IPS-20b (cell line): ENCODE results near the gene C9orf50.
A peak's percentile ranks its signal among the peaks of the same experiment; 100 is the strongest.

Experiments used
- H3K27ac ChIP-seq: one replicate; pipeline ENCODE4 v1.5.1; 2013; ENCODE audit warnings: low read length
- H3K27me3 ChIP-seq: 2 replicates; pipeline ENCODE4 v1.6.1; 2013; ENCODE audit warnings: mild to moderate bottlenecking, low read length, inconsistent platforms; ENCODE audit not compliant: insufficient read depth
- H3K36me3 ChIP-seq: 2 replicates; pipeline ENCODE4 v1.6.1; 2013; ENCODE audit warnings: low read depth, mild to moderate bottlenecking, inconsistent platforms, low read length, moderate library complexity; ENCODE audit not compliant: insufficient read depth
- H3K4me1 ChIP-seq: 2 replicates; pipeline ENCODE4 v1.6.1; 2013; ENCODE audit warnings: mild to moderate bottlenecking, control low read depth, inconsistent platforms, low read length, moderate library complexity; ENCODE audit not compliant: insufficient read depth
- H3K4me3 ChIP-seq: 2 replicates; pipeline ENCODE4 v1.5.1; 2013; ENCODE audit warnings: mild to moderate bottlenecking, low read length, inconsistent platforms
- H3K9ac ChIP-seq: 2 replicates; pipeline ENCODE4 v1.6.1; 2013; ENCODE audit warnings: low read depth, mild to moderate bottlenecking, inconsistent platforms, low read length, moderate library complexity
- H3K9me3 ChIP-seq: 2 replicates; pipeline ENCODE4 v1.6.1; 2013; ENCODE audit warnings: mild to moderate bottlenecking, low read depth, low read length, inconsistent platforms; ENCODE audit not compliant: insufficient read depth

Gene C9orf50

DNA sequence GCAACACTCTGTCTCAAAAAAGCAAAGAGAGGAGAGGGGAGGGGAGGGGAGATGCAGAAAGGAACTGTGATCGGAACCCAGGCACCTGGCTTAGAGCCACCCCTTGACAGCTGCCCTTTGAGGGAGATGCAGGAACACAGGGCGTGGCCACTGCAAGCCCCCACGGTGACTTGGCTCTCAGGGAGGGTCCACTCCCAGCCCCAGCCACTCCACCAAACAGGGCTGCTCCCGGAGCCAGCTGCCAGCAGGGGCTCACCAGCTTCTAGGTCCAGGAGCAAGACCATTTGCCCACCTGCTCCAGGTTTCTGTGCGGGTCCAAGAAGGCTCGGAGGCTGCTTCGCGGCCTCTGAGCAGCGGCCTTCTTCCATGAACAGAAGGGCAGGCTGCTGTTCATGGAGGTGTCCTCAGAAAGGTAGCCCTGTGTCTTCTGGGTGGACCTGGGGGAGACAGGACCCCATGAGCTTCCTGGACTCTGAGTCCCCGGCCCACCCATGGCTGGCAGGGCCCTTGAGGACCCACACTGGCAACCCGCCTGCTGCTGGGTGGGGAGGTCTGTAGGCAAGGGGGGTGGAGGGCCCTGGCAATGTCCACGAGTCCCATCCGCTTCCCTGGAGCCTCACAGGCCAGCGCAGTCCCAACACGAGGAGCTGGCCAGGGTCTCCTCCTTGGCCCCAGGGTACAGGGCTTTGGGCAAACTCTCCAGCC lies 7.9 kb downstream of the C9orf50 start:
- H3K9ac ChIP-seq: no peak overlapping the region
- H3K27ac ChIP-seq: no peak overlapping the region
- H3K4me3 ChIP-seq: no peak overlapping the region

DNA sequence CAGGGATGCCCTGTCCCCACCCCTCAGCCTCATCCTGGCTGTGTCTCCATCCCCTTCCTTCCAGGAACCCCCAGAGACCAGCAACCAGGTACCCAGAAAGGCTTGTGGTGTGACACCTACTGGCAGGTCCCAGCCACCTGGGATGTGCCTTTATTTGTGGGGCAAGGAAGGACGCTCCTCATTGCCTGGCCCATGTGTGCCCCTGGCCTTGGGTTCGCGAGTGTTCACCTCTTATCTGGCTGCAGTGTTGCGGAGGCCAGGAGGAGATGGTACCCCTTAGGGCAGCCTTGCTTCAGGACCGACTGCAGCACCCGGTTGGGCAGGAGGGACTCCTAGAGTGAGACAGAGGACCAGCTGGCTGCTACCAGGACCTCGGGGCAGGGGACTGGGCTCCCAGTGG lies 8.8 kb downstream of the C9orf50 start:
- H3K27ac ChIP-seq: no peak overlapping the region
- no peak overlapping the region for H3K9ac ChIP-seq
- H3K4me3 ChIP-seq: no peak overlapping the region
- H3K27me3 ChIP-seq: peaks cover 11% of the 10 kb centered on the region; the same call in 1 of the 2 replicates
- no peaks in the 10 kb centered on the region for H3K36me3 ChIP-seq
- H3K9me3 ChIP-seq: no peaks in the 10 kb centered on the region
- peaks cover 3% of the 10 kb centered on the region; the same call in 1 of the 2 replicates for H3K4me1 ChIP-seq

More for the DNA sequence above, 7.9 kb downstream of the C9orf50 start:
- Histone ChIP-seq H3K36me3 (no peaks in the 10 kb centered on the region), H3K4me1 (peaks cover 3% of the 10 kb centered on the region; the same call in 1 of the 2 replicates), H3K9me3 (no peaks in the 10 kb centered on the region), H3K27me3 (peaks cover 14% of the 10 kb centered on the region; the same call in 1 of the 2 replicates)

DNA sequence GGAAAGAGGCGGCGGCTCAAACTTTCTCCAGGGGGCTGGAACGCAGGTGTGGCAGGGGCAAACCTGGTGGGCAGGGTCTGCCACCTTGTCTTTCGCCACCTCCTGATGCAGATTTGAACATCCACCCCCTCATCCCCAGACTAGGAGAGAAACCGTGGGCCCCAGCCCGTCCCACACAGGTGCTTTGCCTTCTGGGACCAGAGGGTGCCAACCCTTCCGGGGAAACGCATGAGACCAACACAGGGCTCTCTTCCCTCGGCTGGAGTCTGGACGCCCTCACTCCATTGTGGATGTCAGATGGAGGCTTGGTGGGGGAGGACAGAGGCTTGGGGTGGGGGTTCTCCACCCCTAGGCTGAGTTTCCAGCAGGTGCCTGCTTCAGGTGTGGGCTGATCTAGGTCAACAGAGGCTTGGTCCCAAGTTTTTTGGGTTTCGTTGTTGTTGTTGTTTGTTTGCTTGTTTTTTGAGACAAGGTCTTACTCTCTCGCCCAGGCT lies 9.5 kb downstream of the C9orf50 start:
- H3K36me3 ChIP-seq: no peaks in the 10 kb centered on the region
- peaks cover 11% of the 10 kb centered on the region; the same call in 1 of the 2 replicates for H3K27me3 ChIP-seq
- peaks cover 3% of the 10 kb centered on the region; the same call in 1 of the 2 replicates for H3K4me1 ChIP-seq
- H3K27ac ChIP-seq: no peak overlapping the region
- peak overlapping the region; percentile 67; the same call in 1 of the 2 replicates for H3K4me3 ChIP-seq
- no peak overlapping the region; the same call in 1 of the 2 replicates for H3K9ac ChIP-seq
- H3K9me3 ChIP-seq: no peaks in the 10 kb centered on the region

DNA sequence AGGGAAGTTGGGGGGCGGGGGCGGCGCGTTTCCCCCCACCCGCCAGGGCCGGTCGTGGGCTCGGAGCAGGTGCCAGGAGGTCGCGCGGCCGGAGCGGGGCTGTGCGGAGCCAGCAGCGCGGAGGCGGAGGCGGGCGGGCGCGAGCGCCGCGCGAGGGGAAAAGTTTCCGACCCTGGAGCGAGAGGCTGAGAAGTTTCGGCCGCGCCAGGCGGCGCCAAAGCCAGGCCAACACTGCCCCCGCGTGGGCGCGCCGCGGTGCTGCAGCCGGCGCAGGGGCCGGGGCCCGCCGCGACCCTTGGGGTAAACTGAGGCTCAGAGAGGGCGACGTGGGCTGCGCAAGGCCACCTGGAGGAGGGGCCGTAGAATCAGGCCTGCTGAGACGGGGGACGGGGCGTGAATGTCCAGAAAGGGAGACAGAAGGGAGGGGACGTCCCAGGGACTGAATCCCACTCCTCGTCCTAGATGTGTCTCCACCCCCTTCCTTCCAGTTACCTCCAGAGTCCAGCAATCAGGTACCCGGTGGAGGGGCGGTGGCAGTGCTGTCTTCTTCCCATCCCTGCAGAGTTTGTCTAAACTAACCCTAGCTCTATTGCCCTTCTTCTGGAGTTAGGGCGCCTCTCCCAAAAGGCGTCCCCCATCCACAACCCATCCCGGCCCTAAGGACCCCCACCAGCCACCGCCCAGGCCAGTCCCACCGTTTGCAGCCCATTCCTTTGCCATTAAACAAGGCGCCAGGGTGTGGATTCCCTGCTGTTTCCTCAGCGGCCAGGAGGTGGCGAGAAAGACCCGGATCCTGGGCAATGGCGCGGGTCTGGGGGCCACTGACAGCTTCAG lies 10.2 kb downstream of the C9orf50 start:
- Histone ChIP-seq H3K9me3 (no peaks in the 10 kb centered on the region), H3K9ac (no peak overlapping the region; the same call in 1 of the 2 replicates), H3K4me3 (peak overlapping the region; percentile 67; the same call in 1 of the 2 replicates), H3K27me3 (peaks cover 11% of the 10 kb centered on the region; the same call in 1 of the 2 replicates), H3K4me1 (peaks cover 3% of the 10 kb centered on the region; the same call in 1 of the 2 replicates), H3K27ac (no peak overlapping the region), H3K36me3 (no peaks in the 10 kb centered on the region)

DNA sequence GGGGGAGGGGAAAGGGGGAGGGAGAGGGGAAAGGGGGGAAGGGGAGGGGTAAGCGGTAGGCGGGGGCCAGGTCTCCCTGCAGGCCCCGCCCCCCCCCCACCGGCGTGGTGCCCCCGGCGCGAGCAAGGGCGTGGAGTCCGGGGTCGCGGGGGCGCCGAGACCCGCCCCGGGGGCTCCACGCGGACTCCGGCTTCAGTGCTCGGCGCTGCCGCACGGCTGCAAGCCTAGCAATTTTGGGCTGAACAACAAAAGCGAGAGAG lies 10.8 kb downstream of the C9orf50 start:
- no peaks in the 10 kb centered on the region for H3K36me3 ChIP-seq
- peaks cover 11% of the 10 kb centered on the region; the same call in 1 of the 2 replicates for H3K27me3 ChIP-seq
- peaks cover 3% of the 10 kb centered on the region; the same call in 1 of the 2 replicates for H3K4me1 ChIP-seq
- no peak overlapping the region for H3K9ac ChIP-seq
- peak overlapping the region; percentile 67; the same call in 1 of the 2 replicates for H3K4me3 ChIP-seq
- H3K9me3 ChIP-seq: no peaks in the 10 kb centered on the region
- no peak overlapping the region for H3K27ac ChIP-seq

DNA sequence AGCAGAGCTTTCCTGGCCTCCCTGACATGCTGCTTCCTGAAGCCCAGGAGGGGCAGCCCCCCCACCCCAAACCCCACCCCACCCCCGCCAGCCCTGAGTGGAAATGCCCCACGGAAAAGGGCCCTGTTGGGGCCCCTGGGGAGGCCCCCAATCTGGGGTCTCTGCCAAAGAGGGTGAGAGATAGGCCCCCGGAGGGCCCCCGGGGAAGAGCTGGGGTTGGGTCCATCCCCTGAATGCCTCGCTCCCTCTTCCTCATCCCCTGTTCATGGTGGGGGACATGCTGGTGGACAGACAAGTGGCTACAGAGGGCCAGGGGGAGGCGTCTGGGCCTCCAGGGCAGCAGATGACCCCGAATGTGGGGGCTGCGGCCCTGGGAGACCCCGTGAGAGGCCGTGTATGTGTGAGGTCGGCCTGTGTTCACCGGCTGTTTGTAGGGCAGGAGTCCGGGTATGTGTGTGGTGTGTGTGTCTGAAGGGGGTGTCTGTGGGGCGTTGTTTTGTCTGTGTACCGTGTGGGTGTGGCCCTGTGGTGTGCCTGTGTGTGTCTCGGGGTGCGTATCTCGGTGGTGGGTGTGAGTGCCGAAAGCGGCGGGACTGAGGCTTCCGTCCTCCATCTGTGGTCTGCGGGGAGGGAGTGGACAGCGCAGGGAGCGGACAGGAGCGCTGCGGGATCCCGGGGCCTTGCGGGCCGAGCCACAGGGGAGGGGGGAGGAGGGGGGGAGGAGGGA lies 11.3 kb downstream of the C9orf50 start:
- Histone ChIP-seq H3K9me3 (no peaks in the 10 kb centered on the region), H3K4me3 (peak overlapping the region; percentile 50; the same call in 1 of the 2 replicates), H3K27ac (no peak overlapping the region), H3K9ac (no peak overlapping the region), H3K36me3 (no peaks in the 10 kb centered on the region), H3K4me1 (peaks cover 3% of the 10 kb centered on the region; the same call in 1 of the 2 replicates), H3K27me3 (peaks cover 11% of the 10 kb centered on the region; the same call in 1 of the 2 replicates)

DNA sequence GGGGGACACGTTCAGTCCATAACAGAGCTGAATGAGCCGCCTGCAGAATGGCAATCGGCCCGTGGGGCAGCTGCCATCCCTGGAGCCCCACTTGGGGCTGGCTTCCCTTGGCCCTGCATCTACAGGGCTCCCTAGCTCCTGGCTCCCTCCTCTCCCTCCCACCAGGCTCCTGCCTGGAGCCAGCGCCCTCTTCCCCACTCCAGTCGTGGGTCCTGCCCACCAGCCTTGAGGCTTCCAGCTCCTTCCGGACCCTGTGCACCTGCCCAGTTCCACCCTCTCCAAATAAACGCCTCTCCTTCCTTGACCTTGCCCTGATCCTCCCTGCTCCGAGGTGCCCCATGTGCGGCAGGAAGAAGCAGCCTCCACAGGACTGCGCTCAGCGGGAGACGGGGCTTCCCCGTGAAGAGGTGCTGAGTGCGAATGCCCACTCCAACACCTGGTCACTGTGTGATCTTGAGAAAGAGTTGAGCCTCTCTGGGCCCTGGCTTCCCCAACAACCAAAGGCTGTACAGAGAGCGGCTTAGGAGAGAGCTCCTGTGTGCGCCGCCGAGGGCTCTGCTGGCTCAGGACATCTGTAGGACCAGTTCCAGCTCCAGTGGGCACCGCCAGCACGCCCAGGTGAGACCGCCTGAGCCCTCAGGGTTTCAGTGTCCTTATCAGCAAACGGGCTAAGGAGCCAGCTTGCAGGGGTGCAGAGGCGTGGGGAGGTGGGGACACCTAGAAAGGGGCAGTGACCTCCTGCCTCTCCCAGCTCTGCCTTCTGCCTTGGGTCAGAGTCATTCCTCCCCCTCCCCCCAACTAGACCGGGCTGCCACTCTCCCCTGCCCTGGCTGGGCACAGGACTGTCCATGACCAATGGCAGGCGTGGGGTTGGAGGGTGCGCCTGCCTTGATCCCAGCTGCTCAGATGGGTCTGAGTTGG lies 12.1 kb downstream of the C9orf50 start:
- Histone ChIP-seq H3K27ac (no peak overlapping the region), H3K4me3 (no peak overlapping the region), H3K36me3 (no peaks in the 10 kb centered on the region), H3K9ac (no peak overlapping the region), H3K27me3 (peaks cover 11% of the 10 kb centered on the region; the same call in 1 of the 2 replicates), H3K4me1 (peaks cover 3% of the 10 kb centered on the region; the same call in 1 of the 2 replicates), H3K9me3 (no peaks in the 10 kb centered on the region)

DNA sequence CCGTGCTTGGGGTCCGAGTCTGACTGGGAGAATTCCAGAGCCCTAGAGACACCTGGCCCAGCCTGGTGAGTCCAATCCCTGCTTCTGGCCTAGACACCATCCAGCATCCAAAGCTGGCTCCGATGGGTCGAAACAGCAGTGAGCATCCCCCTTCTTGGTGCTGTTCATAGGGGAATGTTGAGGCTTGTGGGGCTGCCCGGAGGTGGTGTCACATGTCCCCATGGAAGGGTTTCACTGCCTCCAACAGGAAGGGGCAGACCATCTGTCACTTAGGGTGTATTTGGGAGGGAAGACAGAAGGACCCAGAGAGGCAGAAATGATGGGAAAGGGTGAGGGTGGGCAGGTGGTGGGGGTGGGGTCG lies 13.9 kb downstream of the C9orf50 start:
- peaks cover 6% of the 10 kb centered on the region; the same call in 1 of the 2 replicates for H3K4me1 ChIP-seq

DNA sequence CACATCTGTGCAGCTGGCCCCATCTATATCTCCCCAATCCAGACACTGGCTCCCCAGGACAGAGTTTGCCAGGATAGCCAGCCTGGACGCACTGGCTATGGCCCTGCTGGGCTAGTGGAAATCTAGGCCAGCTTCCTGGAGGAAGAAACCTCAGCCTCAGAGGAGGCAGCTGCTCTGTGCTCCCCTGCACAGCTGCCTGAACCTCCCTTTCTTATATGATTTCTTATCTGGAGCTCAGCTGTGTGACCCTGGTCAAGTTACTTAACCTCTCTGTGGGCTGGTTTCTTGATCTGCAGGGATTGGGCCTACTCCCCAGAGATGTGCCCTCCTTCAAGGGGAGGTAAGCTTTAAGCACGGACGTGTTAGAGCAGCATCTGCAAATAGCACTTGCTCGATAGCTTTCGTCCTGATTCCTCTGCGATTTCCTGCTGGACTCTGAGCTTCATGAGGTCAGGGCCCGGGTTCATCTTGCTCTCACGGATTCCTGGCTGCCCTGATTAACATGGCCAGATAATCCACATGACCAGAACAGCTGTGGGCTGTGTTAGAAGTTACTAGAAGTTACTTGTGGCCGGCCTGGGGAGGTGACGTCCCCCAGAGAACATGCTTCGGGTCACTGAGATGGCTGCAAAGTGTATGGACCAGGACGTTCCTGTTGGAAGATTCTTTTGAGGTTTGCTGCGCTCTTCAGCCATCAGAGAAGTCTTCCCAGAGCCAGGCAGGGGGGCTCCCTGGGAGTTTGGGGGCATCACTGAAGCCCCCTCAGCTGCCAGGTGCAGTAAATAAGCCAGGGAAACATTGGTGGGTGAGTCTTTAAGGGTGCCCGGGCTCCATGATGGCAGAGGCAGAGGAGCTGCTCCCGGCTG lies 14.5 kb downstream of the C9orf50 start:
- H3K4me1 ChIP-seq: peaks cover 6% of the 10 kb centered on the region; the same call in 1 of the 2 replicates
- no peaks in the 10 kb centered on the region for H3K9me3 ChIP-seq
- no peak overlapping the region for H3K27ac ChIP-seq
- no peak overlapping the region for H3K9ac ChIP-seq
- H3K36me3 ChIP-seq: no peaks in the 10 kb centered on the region
- H3K4me3 ChIP-seq: no peak overlapping the region
- peaks cover 11% of the 10 kb centered on the region; the same call in 1 of the 2 replicates for H3K27me3 ChIP-seq

More for the DNA sequence above, 13.9 kb downstream of the C9orf50 start:
- Histone ChIP-seq H3K27me3 (peaks cover 11% of the 10 kb centered on the region; the same call in 1 of the 2 replicates), H3K4me3 (no peak overlapping the region), H3K9me3 (no peaks in the 10 kb centered on the region), H3K27ac (no peak overlapping the region), H3K9ac (no peak overlapping the region), H3K36me3 (no peaks in the 10 kb centered on the region)

DNA sequence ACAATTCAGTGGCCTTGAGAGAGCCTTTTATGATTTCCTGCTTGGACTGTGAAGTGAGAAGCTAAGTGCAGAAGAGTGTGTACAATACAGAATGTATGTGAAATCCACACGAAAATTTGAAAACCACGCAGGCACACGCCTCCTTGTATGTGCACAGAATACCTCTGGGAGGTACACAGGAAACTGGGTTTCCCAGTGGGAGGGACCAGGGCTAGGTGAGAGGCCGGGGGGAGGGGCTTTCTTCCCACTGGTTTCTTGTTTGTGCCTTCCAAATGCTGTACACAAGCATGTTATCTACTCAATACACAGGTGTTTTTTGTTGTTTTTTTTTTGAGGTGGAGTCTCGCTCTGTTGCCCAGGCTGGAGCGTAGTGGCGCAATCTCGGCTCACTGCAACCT lies 16.1 kb downstream of the C9orf50 start:
- peaks cover 10% of the 10 kb centered on the region; the same call in 1 of the 2 replicates for H3K27me3 ChIP-seq
- no peak overlapping the region for H3K4me3 ChIP-seq
- no peak overlapping the region for H3K9ac ChIP-seq
- H3K27ac ChIP-seq: no peak overlapping the region
- H3K36me3 ChIP-seq: no peaks in the 10 kb centered on the region
- H3K4me1 ChIP-seq: peaks cover 5% of the 10 kb centered on the region; the same call in 1 of the 2 replicates
- no peaks in the 10 kb centered on the region for H3K9me3 ChIP-seq
